Endothelial cell (in vitro differentiated cells): ENCODE results near the gene PROM2. TPM values are rescaled to one million over a fixed set of nuclear protein-coding genes. Genes with fewer than 3 reads are reported as not detected.
"Not testable (repeated sequence)": the region's sequence is repeated elsewhere in the genome, so short reads cannot be mapped to it uniquely, and the experiment has no call there.

Experiments used
- DNase-seq: peaks from one replicate; pipeline ENCODE4 v3.0.0; 2021; ENCODE audit warnings: low spot score
- H3K27ac Mint-ChIP-seq: one replicate; pipeline ENCODE4 v1.8.0; 2021; ENCODE audit warnings: mixed read lengths, inconsistent platforms; ENCODE audit not compliant: unreplicated experiment
- H3K27me3 Mint-ChIP-seq: one replicate; pipeline ENCODE4 v1.8.0; 2021; ENCODE audit warnings: mild to moderate bottlenecking, moderate library complexity, mixed read lengths, inconsistent platforms; ENCODE audit not compliant: unreplicated experiment
- H3K36me3 Mint-ChIP-seq: one replicate; pipeline ENCODE4 v1.8.0; 2021; ENCODE audit warnings: mild to moderate bottlenecking, low read depth, mixed read lengths, inconsistent platforms; ENCODE audit not compliant: unreplicated experiment
- H3K4me1 Mint-ChIP-seq: one replicate; pipeline ENCODE4 v1.8.0; 2021; ENCODE audit warnings: mild to moderate bottlenecking, mixed read lengths, inconsistent platforms; ENCODE audit not compliant: unreplicated experiment
- H3K4me3 Mint-ChIP-seq: one replicate; pipeline ENCODE4 v1.8.0; 2021; ENCODE audit warnings: mild to moderate bottlenecking, mixed read lengths, inconsistent platforms; ENCODE audit not compliant: unreplicated experiment
- H3K9me3 Mint-ChIP-seq: one replicate; pipeline ENCODE4 v1.8.0; 2021; ENCODE audit warnings: mixed read lengths, inconsistent platforms; ENCODE audit not compliant: unreplicated experiment
- CTCF ChIP-seq: fragments of 200-600 bp; sonication (generic); IDR thresholded peaks from one replicate; pipeline ENCODE4 v1.5.0; 2021; ENCODE audit warnings: antibody characterized with exemption; ENCODE audit not compliant: unreplicated experiment
- total RNA-seq: library from RNA; stranded (reverse); fragmentation: NEBNext Ultra II Directional; extraction: Animal tissue kit (Norgen Biotek cat#: 25700); gene quantifications from one replicate; pipeline ENCODE4 v1.2.1, GENCODE V29; 2021; ENCODE audit not compliant: unreplicated experiment

PROM2 gene
- total RNA-seq, 1 donor from 2014 or later: 0.62 TPM

- Mint-ChIP-seq H3K4me3 (no peak overlapping the region), H3K27ac (no peak overlapping the region), H3K27me3 (peaks cover 6% of the 10 kb centered on the region), H3K9me3 (no peaks in the 10 kb centered on the region), H3K4me1 (no peaks in the 10 kb centered on the region), H3K36me3 (no peaks in the 10 kb centered on the region)
- TF ChIP-seq CTCF: no peak
- no peak for DNase-seq
These were observed 5.8 kb upstream of the PROM2 start for GRCh38 chr2:95268211-95269035.

GRCh38 chr2:95269036-95269680 is 5.1 kb upstream of the PROM2 start:
- TF ChIP-seq CTCF: no peak
- Mint-ChIP-seq H3K4me1 (no peaks in the 10 kb centered on the region), H3K36me3 (no peaks in the 10 kb centered on the region), H3K27ac (no peak overlapping the region), H3K4me3 (no peak overlapping the region), H3K27me3 (peaks cover 6% of the 10 kb centered on the region), H3K9me3 (no peaks in the 10 kb centered on the region)
- DNase-seq: no peak

- not testable (repeated sequence) for H3K4me1 Mint-ChIP-seq, H3K36me3 Mint-ChIP-seq, H3K9me3 Mint-ChIP-seq, H3K4me3 Mint-ChIP-seq, DNase-seq, H3K27me3 Mint-ChIP-seq, H3K27ac Mint-ChIP-seq
These were observed 4.5 kb upstream of the PROM2 start for GRCh38 chr2:95269745-95270144.

- Mint-ChIP-seq H3K4me1 (no peaks in the 10 kb centered on the region), H3K9me3 (no peaks in the 10 kb centered on the region)
These were observed 3.6 kb upstream of the PROM2 start for GRCh38 chr2:95270541-95271081.

More at GRCh38 chr2:95270541-95271081, 3.6 kb upstream of the PROM2 start:
- Mint-ChIP-seq H3K27ac (no peak overlapping the region), H3K27me3 (peaks cover 10% of the 10 kb centered on the region), H3K36me3 (no peaks in the 10 kb centered on the region), H3K4me3 (no peak overlapping the region)
- DNase-seq: no peak
- no peak for TF ChIP-seq CTCF
